Heart left ventricle (tissue), 16 donors: Measurements from ENCODE around the gene VEZT. TPM values are rescaled to one million over a fixed set of nuclear protein-coding genes. Genes with fewer than 3 reads are reported as not detected.

Experiments
- ATAC-seq, 4 donors: fragments of 200-7000 bp; cut with Tn5 transposase; one replicate each; pipeline ENCODE4 v1.9.1; 2020 to 2022; ENCODE audit warnings: moderate library complexity in 4 of 4, mild to moderate bottlenecking in 3 of 4, moderate number of reproducible peaks in 1 of 4
- DNase-seq, 5 donors: peaks; one replicate each; pipeline ENCODE4 v3.0.0-alpha.2; 2020
- H3K27ac ChIP-seq, 12 donors: fragments of 200-600 bp; sonication (generic) in 4 of 12; one replicate each; pipeline versions ENCODE4 v1.5.0 to v1.8.0; 2016 to 2022; ENCODE audit warnings: mild to moderate bottlenecking in 2 of 12
- H3K27me3 ChIP-seq, 9 donors: fragments of 200-600 bp; sonication (generic) in 2 of 9; one replicate each; pipeline versions ENCODE4 v1.5.1 to v1.8.0; 2016 to 2022; ENCODE audit warnings: mild to moderate bottlenecking in 3 of 9
- H3K36me3 ChIP-seq, 9 donors: fragments of 200-600 bp; sonication (generic) in 2 of 9; one replicate each; pipeline versions ENCODE4 v1.5.0 to v1.8.0; 2018 to 2022; ENCODE audit warnings: mild to moderate bottlenecking in 2 of 9
- H3K4me1 ChIP-seq, 12 donors: fragments of 200-600 bp; sonication (generic) in 4 of 12; one replicate each; pipeline versions ENCODE4 v1.5.0 to v1.8.0; 2016 to 2022; ENCODE audit warnings: mild to moderate bottlenecking in 3 of 12
- H3K4me3 ChIP-seq, 12 donors: fragments of 200-600 bp; sonication (generic) in 4 of 12; one replicate each; pipeline versions ENCODE4 v1.5.0 to v1.8.0; 2017 to 2022; ENCODE audit warnings: mild to moderate bottlenecking in 9 of 12, moderate library complexity in 4 of 12
- H3K9me3 ChIP-seq, 12 donors: fragments of 200-600 bp; sonication (generic) in 4 of 12; one replicate each; pipeline versions ENCODE4 v1.5.0 to v1.8.0; 2016 to 2022; ENCODE audit warnings: mild to moderate bottlenecking in 1 of 12
- POLR2A ChIP-seq, 2 donors: fragments of 450-650 bp; IDR thresholded peaks; one replicate each; pipeline ENCODE4 v1.6.1; 2017; ENCODE audit warnings: antibody characterized with exemption in 2 of 2, mild to moderate bottlenecking in 2 of 2, moderate library complexity in 2 of 2
- WGBS, 4 donors: extraction: QIAGEN DNeasy Blood & Tissue Kit in 2 of 4; methylation state at CpG; one replicate each; pipeline versions ENCODE4 v1.1.5 to v1.1.7; 2013 to 2018; 5-methylcytosine and 5-hydroxymethylcytosine counted together
- intact Hi-C, 10 donors: fragments of 100-400 bp; cut with DNase I; formaldehyde crosslinking; loops; one replicate each; pipeline versions ENCODE4 v1.11.1 to v1.14.2; 2022
- polyA plus RNA-seq, 2 donors: library from polyadenylated mRNA; stranded (reverse); fragments of 200-250 nt; gene quantifications; one replicate each; pipeline ENCODE4 v1.2.3, GENCODE V29; 2013
- total RNA-seq, 9 donors: library from RNA; depleted of rRNA in 2 of 9; stranded (reverse); fragments of >200 nt in 2 of 9; fragmentation: NEBNext Ultra II Directional in 3 of 9; extraction: Animal tissue kit (Norgen Biotek cat#: 25700) in 3 of 9; gene quantifications; one replicate each; pipeline versions ENCODE4 v1.1.0 to v1.2.4, GENCODE V29; 2016 to 2023
- TF ChIP-seq, protein P1 (sequence below), 12 donors: fragments of 200-600 bp; sonication (generic) in 4 of 12; IDR thresholded peaks; one replicate each; pipeline versions ENCODE4 v1.5.0 to v1.8.0; 2018 to 2022; ENCODE audit warnings: antibody characterized with exemption in 12 of 12, mild to moderate bottlenecking in 5 of 12
- donor health status: ischemic (EF 13 %, LVEDD 7.1; RV severe dilation, severe dysfunction).
- donor health status: healthy with polysubstance abuse.
- donor health status: DM: no; HTN: yes; CAD: no.
- donor health status: DM: no; HTN: no; CAD: no.
- donor health status: ischemic (EF 25% LVEDD 6.9; RV normal size, moderate dysfunction).
- donor health status: ischemic (EF 25% LVEDD 5.7; RV mildly dilated, moderate dysfunction).
- donor health status: healthy.
- donor health status: DM: yes; HTN: yes; CAD: no.
- donor health status: ischemic (EF 35%, LVEDD 5.7; RV mildly dilated, moderate dysfunction).
- donor health status: nonischemic (EF 11% LVEDD 7.7; RV severe dilation, severe dysfunction).
- donor health status: DM: yes; HTN: yes; CAD: no.
- donor health status: PGD.
- donor health status: ischemic (EF 29% LVEDD 5.4; RV normal size, mild dysfunction).
- donor health status: nonischemic (EF 23%, LVEDD 6.1; RV moderate dilation, normal function).

The VEZT gene
- total and polyA plus RNA-seq, 11 donors = 14.6 to 89.9 (median 65.2) TPM

DNA sequence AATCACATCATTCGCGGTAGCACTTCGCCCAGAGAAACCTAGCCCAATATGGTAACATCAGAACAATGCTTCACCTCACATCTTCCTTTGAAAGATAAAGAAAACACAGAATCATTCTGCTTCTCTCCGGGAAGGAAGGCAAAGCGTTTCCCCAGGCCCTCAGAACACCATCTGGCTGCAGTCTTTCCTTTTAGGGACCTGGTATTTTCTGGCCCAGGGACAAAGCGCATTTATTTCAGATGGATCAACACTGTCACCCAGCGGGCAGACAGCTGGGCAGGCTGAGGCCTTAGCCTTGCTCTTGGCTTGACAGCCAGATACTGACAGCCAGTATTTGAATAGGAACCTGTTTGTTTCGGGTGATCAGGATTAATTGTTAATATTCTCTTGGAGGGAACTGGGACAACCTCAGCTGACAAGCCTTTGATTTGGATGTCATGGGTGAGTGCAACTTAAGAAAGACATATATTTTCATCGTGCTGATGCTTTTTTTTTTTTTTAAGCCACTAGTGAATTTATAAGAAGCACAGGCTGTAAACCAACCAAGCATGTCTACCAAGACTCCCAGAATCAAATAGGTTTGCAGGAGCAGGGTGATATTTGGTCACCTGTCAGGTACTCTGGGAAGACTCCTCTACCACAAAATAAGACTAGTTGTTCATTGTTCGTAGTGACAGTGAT lies 118.9 kb downstream of the VEZT start:
- TF ChIP-seq, protein P1, sequence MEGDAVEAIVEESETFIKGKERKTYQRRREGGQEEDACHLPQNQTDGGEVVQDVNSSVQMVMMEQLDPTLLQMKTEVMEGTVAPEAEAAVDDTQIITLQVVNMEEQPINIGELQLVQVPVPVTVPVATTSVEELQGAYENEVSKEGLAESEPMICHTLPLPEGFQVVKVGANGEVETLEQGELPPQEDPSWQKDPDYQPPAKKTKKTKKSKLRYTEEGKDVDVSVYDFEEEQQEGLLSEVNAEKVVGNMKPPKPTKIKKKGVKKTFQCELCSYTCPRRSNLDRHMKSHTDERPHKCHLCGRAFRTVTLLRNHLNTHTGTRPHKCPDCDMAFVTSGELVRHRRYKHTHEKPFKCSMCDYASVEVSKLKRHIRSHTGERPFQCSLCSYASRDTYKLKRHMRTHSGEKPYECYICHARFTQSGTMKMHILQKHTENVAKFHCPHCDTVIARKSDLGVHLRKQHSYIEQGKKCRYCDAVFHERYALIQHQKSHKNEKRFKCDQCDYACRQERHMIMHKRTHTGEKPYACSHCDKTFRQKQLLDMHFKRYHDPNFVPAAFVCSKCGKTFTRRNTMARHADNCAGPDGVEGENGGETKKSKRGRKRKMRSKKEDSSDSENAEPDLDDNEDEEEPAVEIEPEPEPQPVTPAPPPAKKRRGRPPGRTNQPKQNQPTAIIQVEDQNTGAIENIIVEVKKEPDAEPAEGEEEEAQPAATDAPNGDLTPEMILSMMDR (IDR thresholded peaks at IDR 0.05) = peak; percentile 61 to 96 (median 88)
- no peak for TF ChIP-seq POLR2A (IDR thresholded peaks at IDR 0.05)
- Histone ChIP-seq H3K4me3 (peak overlapping the region in 3 of 12 donors; percentile 10 to 23 (median 22)), H3K36me3 (no peaks in the 10 kb centered on the region), H3K27me3 (no peaks in the 10 kb centered on the region), H3K27ac (peak overlapping the region in 11 of 12 donors; percentile 12 to 79 (median 60)), H3K9me3 (no peaks in the 10 kb centered on the region), H3K4me1 (peaks cover 0 to 18% (median 4%) of the 10 kb centered on the region in 12 donors)
- WGBS, 4 donors = 16 to 25% (median 21%) methylated on average over 10 of the region's 10 CpGs
- DNase-seq (peak; percentile 71 to 76 (median 73)), ATAC-seq (peak; percentile 84 to 94 (median 90))
- intact Hi-C loops = loop anchor here in 7 of 10 donors (1.0 to 10.0 kb wide), 10 partner anchors 198 to 1202 kb away; partner anchors contain the start of gene PLXNC1 (in 1 of the 7)

DNA sequence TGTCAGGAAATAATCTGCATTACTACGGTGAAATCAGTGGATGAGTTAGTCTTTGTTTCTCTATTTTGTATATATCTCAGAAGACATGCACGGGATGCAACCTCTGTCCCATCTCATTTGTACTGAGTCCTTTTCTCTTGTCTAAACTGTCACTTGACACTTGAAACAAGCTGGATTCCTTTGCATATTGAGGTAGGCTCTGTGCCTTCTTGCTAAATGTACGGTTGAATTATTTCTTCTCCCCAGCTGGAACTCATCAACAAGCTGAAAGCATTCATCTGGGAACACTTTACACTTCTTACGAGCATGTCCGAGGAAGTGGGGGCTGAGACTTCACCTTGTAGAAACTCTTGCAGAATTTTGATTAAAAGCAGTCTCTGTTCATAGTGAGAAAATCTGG lies 119.5 kb downstream of the VEZT start:
- intact Hi-C loops = loop anchor here in 6 of 10 donors (2.0 to 10.0 kb wide), 9 partner anchors 198 to 1202 kb away; partner anchors contain the start of gene PLXNC1 (in 1 of the 6)
- Histone ChIP-seq H3K27ac (peak overlapping the region in 3 of 12 donors; percentile 22 to 79 (median 73)), H3K27me3 (no peaks in the 10 kb centered on the region), H3K4me1 (peaks cover 0 to 18% (median 4%) of the 10 kb centered on the region in 12 donors), H3K4me3 (no peak overlapping the region), H3K36me3 (no peaks in the 10 kb centered on the region), H3K9me3 (no peaks in the 10 kb centered on the region)
- TF ChIP-seq, protein P1 (IDR thresholded peaks at IDR 0.05) = no peak
- no peak for TF ChIP-seq POLR2A (IDR thresholded peaks at IDR 0.05)
- no peak for ATAC-seq
- WGBS, 4 donors = 51 to 61% (median 56%) methylated on average over 5 of the region's 5 CpGs
- no peak for DNase-seq

DNA sequence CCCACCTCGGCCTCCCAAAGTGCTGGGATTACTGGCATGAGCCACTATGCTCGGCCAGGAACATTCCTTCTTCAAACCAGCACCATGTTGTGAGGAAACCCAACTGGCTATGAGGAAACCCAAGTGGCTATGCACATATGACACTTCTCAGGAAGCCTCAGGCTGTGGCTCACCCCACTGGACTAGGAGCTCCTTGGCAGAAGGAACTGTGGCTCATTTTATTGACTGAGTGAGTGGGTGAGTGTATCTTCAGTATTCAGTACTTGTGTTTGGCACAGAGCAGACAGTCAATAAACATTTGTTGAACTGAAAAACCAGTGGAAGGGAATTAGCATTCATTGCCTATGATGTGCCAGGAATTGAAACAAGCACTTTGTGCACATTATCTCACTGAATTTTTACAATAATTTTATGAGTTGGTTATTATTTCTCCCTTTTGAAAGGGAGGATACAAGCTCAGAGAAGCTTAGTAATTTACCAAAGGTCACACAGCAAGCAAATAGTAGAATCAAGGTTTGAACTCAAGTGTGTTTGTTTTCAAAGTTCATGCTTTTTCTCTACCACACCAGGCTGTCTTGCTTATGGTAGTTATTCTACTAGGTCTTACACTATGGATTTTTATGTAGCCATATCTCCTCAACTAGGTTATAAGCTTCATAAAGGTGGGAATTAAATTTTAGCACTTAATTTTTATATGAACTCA lies 121.6 kb downstream of the VEZT start:
- no peak overlapping the region for H3K27ac ChIP-seq
- intact Hi-C loops = loop anchor here in 6 of 10 donors (5.0 to 10.0 kb wide), 8 partner anchors 196 to 1204 kb away; partner anchors contain the start of gene PLXNC1 (in 1 of the 6)
- 91 to 95% (median 93%) methylated on average over 2 of the region's 2 CpGs for WGBS, 4 donors

More for the DNA sequence above, 121.6 kb downstream of the VEZT start:
- no peaks in the 10 kb centered on the region for H3K27me3 ChIP-seq
- no peaks in the 10 kb centered on the region for H3K9me3 ChIP-seq
- H3K4me3 ChIP-seq = no peak overlapping the region
- H3K36me3 ChIP-seq = no peaks in the 10 kb centered on the region
- DNase-seq = no peak
- no peak for TF ChIP-seq POLR2A (IDR thresholded peaks at IDR 0.05)
- TF ChIP-seq, protein P1 (IDR thresholded peaks at IDR 0.05) = no peak
- peaks cover 0 to 18% (median 4%) of the 10 kb centered on the region in 12 donors for H3K4me1 ChIP-seq
- no peak for ATAC-seq
